LNCaP clone FGC (cell line): ENCODE results near the gene ACVR1C.
"Not testable (repeated sequence)": the region's sequence is repeated elsewhere in the genome, so short reads cannot be mapped to it uniquely, and the experiment has no call there.

ENCODE experiments used
- DNase-seq: peaks from one replicate; pipeline ENCODE4 v3.0.0-alpha.2; 2011; ENCODE audit warnings: low read depth
- H3K4me3 ChIP-seq: 2 replicates; pipeline ENCODE4 v1.5.1; 2011; ENCODE audit warnings: mild to moderate bottlenecking, low read depth, low read length, control low read depth
- TF ChIP-seq, protein P1 (sequence below): IDR thresholded peaks from 2 replicates; pipeline ENCODE4 v1.5.1; 2012; ENCODE audit warnings: mild to moderate bottlenecking; ENCODE audit not compliant: control insufficient read depth, insufficient read depth; ENCODE audit errors: extremely low read depth

The ACVR1C gene

GRCh38 chr2:157592374-157592773 lies 36.3 kb downstream of the ACVR1C start:
- no peak overlapping the region for H3K4me3 ChIP-seq
- TF ChIP-seq, protein P1, sequence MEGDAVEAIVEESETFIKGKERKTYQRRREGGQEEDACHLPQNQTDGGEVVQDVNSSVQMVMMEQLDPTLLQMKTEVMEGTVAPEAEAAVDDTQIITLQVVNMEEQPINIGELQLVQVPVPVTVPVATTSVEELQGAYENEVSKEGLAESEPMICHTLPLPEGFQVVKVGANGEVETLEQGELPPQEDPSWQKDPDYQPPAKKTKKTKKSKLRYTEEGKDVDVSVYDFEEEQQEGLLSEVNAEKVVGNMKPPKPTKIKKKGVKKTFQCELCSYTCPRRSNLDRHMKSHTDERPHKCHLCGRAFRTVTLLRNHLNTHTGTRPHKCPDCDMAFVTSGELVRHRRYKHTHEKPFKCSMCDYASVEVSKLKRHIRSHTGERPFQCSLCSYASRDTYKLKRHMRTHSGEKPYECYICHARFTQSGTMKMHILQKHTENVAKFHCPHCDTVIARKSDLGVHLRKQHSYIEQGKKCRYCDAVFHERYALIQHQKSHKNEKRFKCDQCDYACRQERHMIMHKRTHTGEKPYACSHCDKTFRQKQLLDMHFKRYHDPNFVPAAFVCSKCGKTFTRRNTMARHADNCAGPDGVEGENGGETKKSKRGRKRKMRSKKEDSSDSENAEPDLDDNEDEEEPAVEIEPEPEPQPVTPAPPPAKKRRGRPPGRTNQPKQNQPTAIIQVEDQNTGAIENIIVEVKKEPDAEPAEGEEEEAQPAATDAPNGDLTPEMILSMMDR = no peak
- no peak for DNase-seq

DNA sequence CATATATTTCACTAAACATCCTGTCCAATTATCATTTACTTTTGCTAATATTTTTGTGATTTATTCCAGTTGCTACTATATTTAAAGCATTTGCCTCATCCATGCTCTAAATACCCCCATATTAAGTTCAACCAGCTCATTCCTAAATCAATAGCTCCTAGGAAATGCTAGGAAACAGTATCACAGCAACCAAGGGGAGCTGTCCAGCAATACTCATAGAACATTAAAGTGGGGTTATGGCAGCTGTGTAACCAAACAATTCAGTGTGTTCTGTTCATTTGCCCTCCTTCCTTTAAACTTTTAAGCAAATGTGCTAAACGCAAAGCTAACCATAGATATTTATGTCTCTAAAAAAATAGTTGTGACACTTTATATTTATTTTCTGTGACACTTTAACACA lies 41.1 kb downstream of the ACVR1C start:
- no peak overlapping the region for H3K4me3 ChIP-seq
- TF ChIP-seq, protein P1 = no peak
- DNase-seq = no peak

GRCh38 chr2:157574165-157574564 lies 54.5 kb downstream of the ACVR1C start:
- DNase-seq = no peak
- TF ChIP-seq, protein P1 = no peak
- H3K4me3 ChIP-seq = no peak overlapping the region

DNA sequence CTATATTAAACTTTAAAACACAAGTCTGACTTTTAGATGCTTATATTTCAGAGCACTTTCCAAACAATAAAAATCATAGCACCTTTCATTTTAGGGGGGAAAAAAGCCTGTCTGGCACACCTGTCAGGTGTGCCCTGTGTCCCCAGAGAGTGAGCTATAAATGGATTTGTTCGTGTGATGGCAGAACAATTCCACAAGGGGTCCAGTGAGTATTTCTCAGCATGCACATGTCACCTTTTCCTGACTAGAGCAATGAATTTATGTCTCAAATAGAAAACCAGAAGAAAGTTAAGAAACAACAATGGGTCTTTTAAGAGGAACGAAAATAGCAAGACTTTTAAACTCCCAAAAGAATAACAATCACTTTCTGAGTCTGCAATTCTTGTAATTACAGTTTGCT lies 55.9 kb downstream of the ACVR1C start:
- TF ChIP-seq, protein P1 = peak; percentile 20; the same call in 1 of the 2 replicates
- no peak overlapping the region for H3K4me3 ChIP-seq
- no peak for DNase-seq

DNA sequence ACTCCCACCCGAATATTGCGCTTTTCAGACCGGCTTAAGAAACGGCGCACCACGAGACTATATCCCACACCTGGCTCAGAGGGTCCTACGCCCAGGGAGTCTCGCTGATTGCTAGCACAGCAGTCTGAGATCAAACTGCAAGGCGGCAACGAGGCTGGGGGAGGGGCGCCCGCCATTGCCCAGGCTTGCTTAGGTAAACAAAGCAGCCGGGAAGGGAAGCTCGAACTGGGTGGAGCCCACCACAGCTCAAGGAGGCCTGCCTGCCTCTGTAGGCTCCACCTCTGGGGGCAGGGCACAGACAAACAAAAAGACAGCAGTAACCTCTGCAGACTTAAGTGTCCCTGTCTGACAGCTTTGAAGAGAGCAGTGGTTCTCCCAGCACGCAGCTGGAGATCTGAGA lies 62.0 kb downstream of the ACVR1C start:
- not testable (repeated sequence) for DNase-seq, H3K4me3 ChIP-seq

GRCh38 chr2:157566113-157566512 lies 62.6 kb downstream of the ACVR1C start:
- not testable (repeated sequence) for H3K4me3 ChIP-seq

DNA sequence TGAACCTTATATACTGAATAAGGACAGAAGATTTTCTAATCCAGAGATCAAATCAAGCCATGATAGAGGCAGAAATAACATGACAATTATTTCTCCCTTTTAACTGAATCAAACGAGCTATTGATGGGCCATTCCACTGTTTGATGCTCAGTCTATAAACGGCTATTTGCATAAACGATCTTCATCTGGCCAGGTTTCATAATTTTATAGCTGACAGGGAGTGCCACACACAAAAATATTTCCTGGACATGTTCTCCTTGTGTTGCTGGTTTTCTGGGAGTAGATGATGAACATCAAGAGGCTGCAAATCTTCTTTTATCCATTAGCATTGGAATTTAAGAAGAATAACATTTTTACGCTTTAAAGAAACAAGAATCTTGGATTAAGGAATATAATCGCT lies 63.1 kb downstream of the ACVR1C start:
- TF ChIP-seq, protein P1 = no peak
- no peak for DNase-seq

More at GRCh38 chr2:157566113-157566512, 62.6 kb downstream of the ACVR1C start:
- not testable (repeated sequence) for DNase-seq

DNA sequence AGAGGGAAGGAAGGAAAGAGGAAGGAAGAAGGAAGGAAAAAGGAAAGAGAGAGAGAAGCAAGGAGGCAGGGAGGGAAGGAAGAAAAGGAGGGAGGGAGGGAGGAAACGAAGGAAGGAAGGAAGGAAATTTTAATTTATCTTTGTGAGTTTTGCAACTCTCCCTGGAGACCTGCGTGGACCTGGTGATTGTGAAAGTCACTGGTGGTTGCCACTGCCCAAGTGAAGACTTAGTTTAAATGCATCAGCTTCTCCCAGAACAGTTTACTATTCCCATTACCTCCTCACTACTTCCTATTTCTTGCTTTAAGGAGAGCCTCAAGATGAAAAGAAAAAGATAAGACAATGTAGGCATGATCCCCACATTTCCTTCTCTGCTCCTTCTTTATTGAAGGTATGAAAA lies 68.8 kb downstream of the ACVR1C start:
- DNase-seq = no peak
- H3K4me3 ChIP-seq = no peak overlapping the region
- TF ChIP-seq, protein P1 = no peak

More for the DNA sequence above, 63.1 kb downstream of the ACVR1C start:
- no peak overlapping the region for H3K4me3 ChIP-seq
